DND-41 (cell line): ENCODE results near the gene TIGD7.

ENCODE experiments used
- EZH2 ChIP-seq: IDR thresholded peaks from 3 replicates; pipeline ENCODE4 v1.6.1; 2012; ENCODE audit warnings: borderline replicate concordance, low read depth, mild to moderate bottlenecking, moderate library complexity, low read length, inconsistent platforms; ENCODE audit not compliant: severe bottlenecking
- TF ChIP-seq, protein P1 (sequence below): IDR thresholded peaks from 2 replicates; pipeline ENCODE4 v1.5.1; 2012; ENCODE audit warnings: borderline replicate concordance, low read length, moderate library complexity, mild to moderate bottlenecking; ENCODE audit not compliant: poor library complexity, severe bottlenecking; ENCODE audit errors: extremely low read depth

DNA sequence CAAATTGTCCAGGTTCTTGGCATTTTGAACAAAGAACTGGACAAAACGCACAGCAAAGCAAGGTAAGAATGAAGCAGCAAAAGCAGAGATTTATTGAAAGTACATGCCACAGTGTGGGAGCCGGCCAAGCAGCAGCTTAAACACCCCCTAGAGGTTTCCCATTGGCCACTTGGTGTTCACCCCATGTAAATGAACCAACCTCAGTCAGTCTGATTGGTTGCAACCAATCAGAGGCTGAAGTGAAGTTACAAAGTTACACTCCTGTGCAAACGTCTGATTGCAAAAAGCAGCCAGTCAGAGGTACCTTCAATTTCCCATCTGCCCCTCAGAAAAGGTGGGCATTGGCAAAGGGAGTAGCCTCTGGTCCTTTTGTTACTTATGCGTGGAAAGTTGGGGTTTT is 30.7 kb downstream of the TIGD7 start:
- TF ChIP-seq, protein P1, sequence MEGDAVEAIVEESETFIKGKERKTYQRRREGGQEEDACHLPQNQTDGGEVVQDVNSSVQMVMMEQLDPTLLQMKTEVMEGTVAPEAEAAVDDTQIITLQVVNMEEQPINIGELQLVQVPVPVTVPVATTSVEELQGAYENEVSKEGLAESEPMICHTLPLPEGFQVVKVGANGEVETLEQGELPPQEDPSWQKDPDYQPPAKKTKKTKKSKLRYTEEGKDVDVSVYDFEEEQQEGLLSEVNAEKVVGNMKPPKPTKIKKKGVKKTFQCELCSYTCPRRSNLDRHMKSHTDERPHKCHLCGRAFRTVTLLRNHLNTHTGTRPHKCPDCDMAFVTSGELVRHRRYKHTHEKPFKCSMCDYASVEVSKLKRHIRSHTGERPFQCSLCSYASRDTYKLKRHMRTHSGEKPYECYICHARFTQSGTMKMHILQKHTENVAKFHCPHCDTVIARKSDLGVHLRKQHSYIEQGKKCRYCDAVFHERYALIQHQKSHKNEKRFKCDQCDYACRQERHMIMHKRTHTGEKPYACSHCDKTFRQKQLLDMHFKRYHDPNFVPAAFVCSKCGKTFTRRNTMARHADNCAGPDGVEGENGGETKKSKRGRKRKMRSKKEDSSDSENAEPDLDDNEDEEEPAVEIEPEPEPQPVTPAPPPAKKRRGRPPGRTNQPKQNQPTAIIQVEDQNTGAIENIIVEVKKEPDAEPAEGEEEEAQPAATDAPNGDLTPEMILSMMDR = no peak
- no peak for TF ChIP-seq EZH2
